GM12801 (cell line): ENCODE data around the gene ZIC4.

Experiments
- TF ChIP-seq, protein P1 (sequence below): IDR thresholded peaks from one replicate; pipeline ENCODE4 v1.5.1; 2011; ENCODE audit warnings: control low read depth; ENCODE audit not compliant: insufficient read length; ENCODE audit errors: extremely low read depth

The ZIC4 gene

GRCh38 chr3:147411815-147412241 is 5.5 kb upstream of the ZIC4 start:
- TF ChIP-seq, protein P1, sequence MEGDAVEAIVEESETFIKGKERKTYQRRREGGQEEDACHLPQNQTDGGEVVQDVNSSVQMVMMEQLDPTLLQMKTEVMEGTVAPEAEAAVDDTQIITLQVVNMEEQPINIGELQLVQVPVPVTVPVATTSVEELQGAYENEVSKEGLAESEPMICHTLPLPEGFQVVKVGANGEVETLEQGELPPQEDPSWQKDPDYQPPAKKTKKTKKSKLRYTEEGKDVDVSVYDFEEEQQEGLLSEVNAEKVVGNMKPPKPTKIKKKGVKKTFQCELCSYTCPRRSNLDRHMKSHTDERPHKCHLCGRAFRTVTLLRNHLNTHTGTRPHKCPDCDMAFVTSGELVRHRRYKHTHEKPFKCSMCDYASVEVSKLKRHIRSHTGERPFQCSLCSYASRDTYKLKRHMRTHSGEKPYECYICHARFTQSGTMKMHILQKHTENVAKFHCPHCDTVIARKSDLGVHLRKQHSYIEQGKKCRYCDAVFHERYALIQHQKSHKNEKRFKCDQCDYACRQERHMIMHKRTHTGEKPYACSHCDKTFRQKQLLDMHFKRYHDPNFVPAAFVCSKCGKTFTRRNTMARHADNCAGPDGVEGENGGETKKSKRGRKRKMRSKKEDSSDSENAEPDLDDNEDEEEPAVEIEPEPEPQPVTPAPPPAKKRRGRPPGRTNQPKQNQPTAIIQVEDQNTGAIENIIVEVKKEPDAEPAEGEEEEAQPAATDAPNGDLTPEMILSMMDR = no peak

- TF ChIP-seq, protein P1 = no peak
Observed at GRCh38 chr3:147411238-147411814, 5.0 kb upstream of the ZIC4 start.

DNA sequence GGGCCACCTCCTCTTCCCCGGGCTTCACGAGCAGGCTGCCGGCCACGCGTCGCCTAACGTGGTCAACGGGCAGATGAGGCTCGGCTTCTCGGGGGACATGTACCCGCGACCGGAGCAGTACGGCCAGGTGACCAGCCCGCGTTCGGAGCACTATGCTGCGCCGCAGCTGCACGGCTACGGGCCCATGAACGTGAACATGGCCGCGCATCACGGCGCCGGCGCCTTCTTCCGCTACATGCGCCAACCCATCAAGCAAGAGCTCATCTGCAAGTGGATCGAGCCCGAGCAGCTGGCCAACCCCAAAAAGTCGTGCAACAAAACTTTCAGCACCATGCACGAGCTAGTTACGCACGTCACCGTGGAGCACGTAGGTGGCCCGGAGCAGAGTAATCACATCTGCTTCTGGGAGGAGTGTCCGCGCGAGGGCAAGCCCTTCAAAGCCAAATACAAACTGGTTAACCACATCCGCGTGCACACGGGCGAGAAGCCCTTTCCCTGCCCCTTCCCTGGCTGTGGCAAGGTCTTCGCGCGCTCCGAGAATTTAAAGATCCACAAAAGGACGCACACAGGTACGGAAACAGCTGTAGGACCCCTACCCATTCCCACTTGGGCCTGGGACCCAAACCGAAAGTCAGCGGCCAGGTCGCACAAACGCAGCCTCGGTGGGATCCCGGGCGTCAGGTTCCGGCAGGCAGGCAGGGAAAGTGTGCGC is 4.3 kb upstream of the ZIC4 start:
- TF ChIP-seq, protein P1 = no peak

DNA sequence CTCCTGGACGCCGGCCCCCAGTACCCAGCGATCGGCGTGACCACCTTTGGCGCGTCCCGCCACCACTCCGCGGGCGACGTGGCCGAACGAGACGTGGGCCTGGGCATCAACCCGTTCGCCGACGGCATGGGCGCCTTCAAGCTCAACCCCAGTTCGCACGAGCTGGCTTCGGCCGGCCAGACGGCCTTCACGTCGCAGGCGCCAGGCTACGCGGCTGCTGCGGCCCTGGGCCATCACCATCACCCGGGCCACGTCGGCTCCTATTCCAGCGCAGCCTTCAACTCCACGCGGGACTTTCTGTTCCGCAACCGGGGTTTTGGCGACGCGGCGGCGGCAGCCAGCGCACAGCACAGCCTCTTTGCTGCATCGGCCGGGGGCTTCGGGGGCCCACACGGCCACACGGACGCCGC is 3.8 kb upstream of the ZIC4 start:
- TF ChIP-seq, protein P1 = no peak

DNA sequence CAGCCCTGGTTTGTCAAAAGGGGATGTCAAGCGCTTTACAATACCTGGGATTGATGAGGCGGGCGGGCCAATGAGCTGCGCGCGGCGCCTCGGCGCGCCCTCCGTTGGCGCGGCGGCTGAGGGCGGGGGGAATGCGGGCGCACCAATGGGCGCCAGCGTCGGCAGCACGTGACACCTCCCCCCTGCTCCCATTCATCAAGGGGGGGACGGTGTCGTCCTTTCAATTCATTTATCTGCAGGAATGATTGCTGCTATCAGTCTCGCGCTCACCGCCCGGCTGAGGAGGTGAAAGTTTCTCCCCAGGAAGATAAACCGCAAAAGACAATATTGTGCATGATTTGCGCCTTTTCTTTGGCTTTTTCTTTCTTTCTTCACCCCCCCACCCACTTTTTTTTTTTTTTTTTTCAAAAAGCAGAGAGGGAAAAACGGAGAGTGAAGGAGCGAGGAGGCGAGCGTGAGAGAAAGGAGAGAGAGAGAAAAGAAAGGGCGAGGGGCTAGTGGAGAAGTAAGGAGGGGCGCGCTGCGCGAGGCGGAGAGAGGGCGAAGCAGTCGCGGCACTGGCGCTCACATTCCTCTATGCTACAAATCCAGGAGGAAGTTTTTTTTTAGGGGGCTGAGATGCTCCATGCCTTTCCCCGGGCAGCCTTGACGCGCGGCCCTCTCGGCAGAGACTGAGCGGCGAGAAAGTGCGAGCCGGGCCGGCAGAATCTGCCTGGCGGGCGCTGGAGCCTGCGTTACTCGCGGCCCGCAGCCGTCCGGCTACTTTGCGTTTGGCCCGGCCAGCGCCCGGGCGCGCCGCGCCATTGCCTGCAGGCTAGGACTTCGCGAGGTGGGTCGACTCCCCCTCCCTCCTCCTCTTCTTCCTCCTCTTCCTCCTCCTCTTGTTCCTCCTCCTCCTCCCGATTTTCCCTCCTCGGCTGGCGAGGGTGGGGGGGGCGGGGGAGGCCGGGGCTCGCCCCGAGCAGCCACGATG is 3.1 kb upstream of the ZIC4 start, which contains the start of gene ZIC1:
Gene ZIC1 (plus strand): TSS at position 223 of the 973 bp plus-strand sequence. CDS start 748 bp downstream, at position 971.
- TF ChIP-seq, protein P1 = no peak

GRCh38 chr3:147408188-147409100 is 2.1 kb upstream of the ZIC4 start:
- TF ChIP-seq, protein P1 = no peak
